IMR-90 (cell line): ENCODE measurements around the gene KPTN. TPM values are rescaled to one million over a fixed set of nuclear protein-coding genes. Genes with fewer than 3 reads are reported as not detected.
A peak's percentile ranks its signal among the peaks of the same experiment; 100 is the strongest.

Experiments
- FOS ChIP-seq: fragments of 150-350 bp; IDR thresholded peaks from 2 replicates; pipeline ENCODE4 v1.6.1; 2016; ENCODE audit warnings: low read depth, low read length
- MAZ ChIP-seq: IDR thresholded peaks from 2 replicates; pipeline ENCODE4 v1.6.1; 2012; ENCODE audit warnings: low read depth, mild to moderate bottlenecking, low read length, improper control_type of control experiment, moderate library complexity, borderline replicate concordance
- RCOR1 ChIP-seq: IDR thresholded peaks from 2 replicates; pipeline ENCODE4 v1.6.1; 2012; ENCODE audit warnings: mild to moderate bottlenecking, low read length, improper control_type of control experiment; ENCODE audit not compliant: insufficient replicate concordance
- RFX5 ChIP-seq: IDR thresholded peaks from 2 replicates; pipeline ENCODE4 v1.8.0; 2012; ENCODE audit warnings: low read depth, mild to moderate bottlenecking, low read length, moderate library complexity
- polyA plus RNA-seq, 3 experiments: library from polyadenylated mRNA; depleted of rRNA; stranded (reverse); fragments of >200 nt; gene quantifications; 2 replicates each; pipeline ENCODE4 v1.2.3, GENCODE V29; 2012; ENCODE audit warnings: low replicate concordance in 1 of 3
- total RNA-seq: library from RNA; depleted of rRNA; stranded (reverse); fragments of >200 nt; gene quantifications from 2 replicates; pipeline ENCODE4 v1.2.3, GENCODE V29; 2012; rRNA removed

KPTN gene
- total and polyA plus RNA-seq, 2 of the 4 experiments (the other 2 are of a cell fraction), result 4.1 to 15.4 TPM

GRCh38 chr19:47427241-47428176 is 56.5 kb downstream of the KPTN start (continued):
- TF ChIP-seq RCOR1 (no peak), MAZ (peak; percentile 61; the same call in 1 of the 2 replicates), RFX5 (no peak), FOS (no peak)

Other genes starting within 250 kb of the KPTN start
- 2.9 and 3.6 TPM in 2 replicates for gene CCDC9, start 227.7 kb downstream of the KPTN start, total RNA-seq
- 8.6 and 9.6 TPM in 2 replicates for gene CCDC9, start 227.7 kb downstream of the KPTN start, polyA plus RNA-seq (2012; rRNA removed)
- 0.36 and 0.56 TPM in 2 replicates for gene INAFM1, start 209.3 kb downstream of the KPTN start, total RNA-seq
- gene INAFM1, start 209.3 kb downstream of the KPTN start, polyA plus RNA-seq (2012; rRNA removed), result 7.8 and 11.0 TPM in 2 replicates
- under 0.01 TPM in 1 of 2 replicates, not detected in the other for gene C5AR1, start 174.4 kb downstream of the KPTN start, total RNA-seq
- 1.0 TPM in 2 replicates for gene C5AR1, start 174.4 kb downstream of the KPTN start, polyA plus RNA-seq (2012; rRNA removed)
- gene C5AR2, start 152.0 kb downstream of the KPTN start, total RNA-seq, result under 0.01 TPM in 1 of 2 replicates, not detected in the other
- not detected in 2 replicates for gene C5AR2, start 152.0 kb downstream of the KPTN start, polyA plus RNA-seq (2012; rRNA removed)
- gene DHX34, start 134.9 kb downstream of the KPTN start, total RNA-seq, result 4.5 and 5.6 TPM in 2 replicates
- gene DHX34, start 134.9 kb downstream of the KPTN start, polyA plus RNA-seq (2012; rRNA removed), result 13.7 and 14.8 TPM in 2 replicates
- gene MEIS3, start 64.7 kb downstream of the KPTN start, total RNA-seq, result 28.3 and 32.4 TPM in 2 replicates
- gene MEIS3, start 64.7 kb downstream of the KPTN start, polyA plus RNA-seq (2012; rRNA removed), result 33.0 TPM in 2 replicates
- gene SLC8A2, start 12.3 kb downstream of the KPTN start, total RNA-seq, result not detected in 2 replicates
- 0.05 and 0.10 TPM in 2 replicates for gene SLC8A2, start 12.3 kb downstream of the KPTN start, polyA plus RNA-seq (2012; rRNA removed)
- gene NAPA, start 30.8 kb upstream of the KPTN start, total RNA-seq, result 51.7 and 76.4 TPM in 2 replicates
- 126 and 139 TPM in 2 replicates for gene NAPA, start 30.8 kb upstream of the KPTN start, polyA plus RNA-seq (2012; rRNA removed)
- not detected in 2 replicates for gene ZNF541, start 88.9 kb upstream of the KPTN start, total RNA-seq
- not detected in 2 replicates for gene ZNF541, start 88.9 kb upstream of the KPTN start, polyA plus RNA-seq (2012; rRNA removed)
- 1.8 and 3.1 TPM in 2 replicates for gene BICRA, start 124.9 kb upstream of the KPTN start, total RNA-seq
- 3.5 and 3.9 TPM in 2 replicates for gene BICRA, start 124.9 kb upstream of the KPTN start, polyA plus RNA-seq (2012; rRNA removed)
- 31.9 and 35.3 TPM in 2 replicates for gene EHD2, start 229.2 kb upstream of the KPTN start, total RNA-seq
- gene EHD2, start 229.2 kb upstream of the KPTN start, polyA plus RNA-seq (2012; rRNA removed), result 152 and 181 TPM in 2 replicates